ENCODE data around the gene SCUBE3.

DNA sequence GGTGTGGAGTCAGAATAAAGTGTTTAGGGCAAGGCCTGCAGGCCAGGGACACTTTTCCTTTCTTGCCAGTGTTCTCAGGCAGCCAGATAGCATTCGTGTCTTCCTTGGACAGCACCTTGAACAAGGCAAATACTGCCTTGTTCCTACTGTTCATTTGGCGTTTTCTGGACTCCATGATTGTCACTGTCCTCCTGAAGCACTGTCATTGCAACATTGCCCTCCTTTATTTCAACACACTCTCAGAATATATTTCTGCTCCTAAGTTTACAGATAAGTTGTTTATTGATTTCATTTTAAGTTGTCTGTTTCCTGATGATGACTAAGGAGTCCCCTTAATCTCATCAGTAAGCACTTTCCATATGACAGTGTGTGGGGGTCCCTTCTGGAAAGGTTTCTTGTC lies 68.7 kb downstream of the SCUBE3 start:
- TF ChIP-seq, protein P1, sequence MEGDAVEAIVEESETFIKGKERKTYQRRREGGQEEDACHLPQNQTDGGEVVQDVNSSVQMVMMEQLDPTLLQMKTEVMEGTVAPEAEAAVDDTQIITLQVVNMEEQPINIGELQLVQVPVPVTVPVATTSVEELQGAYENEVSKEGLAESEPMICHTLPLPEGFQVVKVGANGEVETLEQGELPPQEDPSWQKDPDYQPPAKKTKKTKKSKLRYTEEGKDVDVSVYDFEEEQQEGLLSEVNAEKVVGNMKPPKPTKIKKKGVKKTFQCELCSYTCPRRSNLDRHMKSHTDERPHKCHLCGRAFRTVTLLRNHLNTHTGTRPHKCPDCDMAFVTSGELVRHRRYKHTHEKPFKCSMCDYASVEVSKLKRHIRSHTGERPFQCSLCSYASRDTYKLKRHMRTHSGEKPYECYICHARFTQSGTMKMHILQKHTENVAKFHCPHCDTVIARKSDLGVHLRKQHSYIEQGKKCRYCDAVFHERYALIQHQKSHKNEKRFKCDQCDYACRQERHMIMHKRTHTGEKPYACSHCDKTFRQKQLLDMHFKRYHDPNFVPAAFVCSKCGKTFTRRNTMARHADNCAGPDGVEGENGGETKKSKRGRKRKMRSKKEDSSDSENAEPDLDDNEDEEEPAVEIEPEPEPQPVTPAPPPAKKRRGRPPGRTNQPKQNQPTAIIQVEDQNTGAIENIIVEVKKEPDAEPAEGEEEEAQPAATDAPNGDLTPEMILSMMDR (IDR thresholded peaks at IDR 0.05; ENCODE audit: control extremely low read depth in 1 of 3, insufficient read depth in 1 of 3, low read depth in 1 of 3, low read length in 3 of 3) = no peak
- TF ChIP-seq POLR2A (IDR thresholded peaks at IDR 0.05; ENCODE audit: control extremely low read depth in 1 of 2, low read depth in 2 of 2, low read length in 2 of 2) (no peak), TAF1 (IDR thresholded peaks at IDR 0.05; ENCODE audit: low read depth, low read length) (no peak), JUN (IDR thresholded peaks at IDR 0.05; ENCODE audit: low read depth, low read length) (no peak)

Measured in H1 (cell line).